Activated CD8-positive, alpha-beta memory T cell treated with anti-CD3 and anti-CD28 coated beads, Interleukin-2, amount 50 U/mL, for 1 hour (primary cell): ENCODE measurements around the gene CRAMP1.
"Not testable (repeated sequence)": the region's sequence is repeated elsewhere in the genome, so short reads cannot be mapped to it uniquely, and the experiment has no call there.

Source experiments
- DNase-seq: peaks from one replicate; pipeline ENCODE4 v3.0.0-alpha.2; 2020; ENCODE audit errors: extremely low read depth

Gene CRAMP1

DNA sequence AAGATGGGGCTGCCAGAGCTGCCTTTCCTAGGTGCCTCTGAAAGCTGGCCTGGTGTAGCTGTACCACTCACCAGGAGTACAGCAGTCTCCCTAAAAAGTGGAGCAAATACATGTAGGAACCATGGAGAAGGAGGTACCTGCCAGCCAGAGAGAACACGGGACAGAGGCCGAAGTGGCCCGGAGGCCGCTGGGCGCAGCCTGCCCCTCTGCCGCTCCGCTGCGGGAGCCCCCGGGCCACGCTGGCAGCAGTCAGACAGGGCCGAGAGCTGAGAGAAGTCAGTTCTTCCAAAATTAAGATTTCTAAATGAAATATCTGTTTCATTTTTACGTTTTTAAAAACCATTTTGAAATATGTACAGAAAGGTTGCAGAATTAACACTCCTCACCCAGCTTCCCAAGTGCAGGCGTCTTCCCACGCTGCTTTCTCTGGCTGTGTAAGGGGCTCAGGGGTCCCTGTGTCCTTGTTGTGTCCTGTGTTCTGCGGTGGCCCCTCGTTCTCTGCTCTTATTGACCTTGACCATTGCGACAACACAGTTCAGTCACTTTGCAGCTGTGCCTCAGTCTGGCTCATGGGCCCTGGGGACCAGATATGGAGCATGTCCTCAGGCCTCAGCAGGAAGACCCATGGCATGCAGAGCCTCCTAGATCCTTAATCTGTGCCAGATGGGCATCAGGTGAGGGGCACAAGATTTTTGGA is 98.8 kb downstream of the CRAMP1 start:
- DNase-seq, result no peak

DNA sequence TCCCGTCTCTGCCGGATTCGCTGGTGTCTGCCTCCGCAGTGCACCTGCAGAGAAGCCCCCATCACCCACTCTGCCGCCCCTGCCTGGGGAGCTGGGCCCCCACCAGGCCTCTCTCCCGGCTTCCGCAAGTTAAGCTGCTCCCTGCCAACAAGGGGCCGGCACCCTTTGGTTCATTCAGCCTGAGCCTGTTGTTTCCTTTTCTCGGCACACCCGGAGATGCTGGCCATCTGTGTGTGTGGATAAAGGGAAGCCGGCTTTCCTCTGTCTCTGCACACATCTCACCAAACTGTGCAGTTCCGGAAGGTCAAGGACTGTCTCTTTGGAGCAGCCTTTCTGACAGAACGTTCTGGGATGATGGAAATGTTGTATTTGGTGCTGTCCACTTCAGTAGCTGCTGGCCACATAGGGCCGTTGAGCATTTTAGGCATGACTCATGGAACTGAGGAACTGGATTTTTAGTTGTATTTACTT is 100.7 kb downstream of the CRAMP1 start:
- no peak for DNase-seq

DNA sequence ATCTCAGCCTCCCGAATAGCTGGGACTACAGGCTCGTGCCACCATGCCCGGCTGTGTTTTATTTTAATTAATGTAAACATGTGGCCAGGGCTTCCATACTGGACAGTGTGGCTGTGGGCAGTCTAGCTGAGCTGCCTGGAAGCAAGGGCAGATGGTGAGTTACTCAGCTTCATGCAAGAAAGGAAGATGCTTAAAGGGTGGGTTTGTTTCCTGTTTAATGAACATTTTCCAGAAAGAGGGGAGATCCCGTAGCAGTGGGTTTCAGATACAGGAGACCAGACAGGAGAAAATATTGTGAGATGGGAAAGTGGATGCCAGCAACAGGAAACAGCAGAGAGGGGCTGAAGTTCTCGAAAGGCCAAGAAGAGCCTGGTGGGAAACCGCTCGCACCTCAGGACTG is 101.2 kb downstream of the CRAMP1 start:
- no peak for DNase-seq

DNA sequence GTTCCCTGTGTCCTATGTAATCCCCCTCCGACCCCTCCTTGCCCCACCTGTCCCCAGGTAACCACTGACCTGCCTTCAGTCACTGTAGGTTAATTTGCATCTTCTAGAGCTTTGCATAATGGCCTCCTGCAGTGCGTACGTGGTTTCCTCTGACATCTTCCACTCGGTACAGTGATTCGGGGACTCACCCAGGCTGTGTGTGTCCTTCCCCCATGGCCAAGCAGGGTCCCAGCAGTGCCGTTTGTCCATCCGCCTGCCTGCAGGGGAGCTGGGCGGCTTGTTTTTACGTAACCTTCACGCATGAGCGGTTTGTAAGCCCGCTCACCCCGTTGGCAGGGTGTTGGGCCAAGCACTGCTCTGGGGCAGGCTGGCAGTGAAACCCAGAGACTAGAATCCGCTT is 101.8 kb downstream of the CRAMP1 start:
- no peak for DNase-seq

DNA sequence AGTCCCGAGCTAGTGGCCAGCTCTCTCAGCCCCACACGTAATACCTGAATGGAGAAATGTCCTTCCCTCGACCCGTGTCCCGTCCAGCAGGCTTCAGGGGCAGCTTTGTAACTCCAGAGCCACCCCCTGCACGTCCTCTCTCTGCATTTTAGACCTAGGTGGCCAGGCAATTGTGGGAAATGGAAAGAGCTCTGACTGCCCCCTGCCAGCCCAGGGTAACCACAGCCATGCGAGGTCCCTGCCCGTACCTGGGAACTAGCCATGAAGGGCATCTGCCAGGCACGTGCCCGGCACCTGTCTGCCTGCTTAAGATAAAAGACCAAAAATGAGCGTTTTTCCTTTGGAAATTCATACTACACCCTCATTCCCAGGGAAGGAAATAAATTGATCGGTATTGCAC is 103.1 kb downstream of the CRAMP1 start:
- DNase-seq, result no peak

DNA sequence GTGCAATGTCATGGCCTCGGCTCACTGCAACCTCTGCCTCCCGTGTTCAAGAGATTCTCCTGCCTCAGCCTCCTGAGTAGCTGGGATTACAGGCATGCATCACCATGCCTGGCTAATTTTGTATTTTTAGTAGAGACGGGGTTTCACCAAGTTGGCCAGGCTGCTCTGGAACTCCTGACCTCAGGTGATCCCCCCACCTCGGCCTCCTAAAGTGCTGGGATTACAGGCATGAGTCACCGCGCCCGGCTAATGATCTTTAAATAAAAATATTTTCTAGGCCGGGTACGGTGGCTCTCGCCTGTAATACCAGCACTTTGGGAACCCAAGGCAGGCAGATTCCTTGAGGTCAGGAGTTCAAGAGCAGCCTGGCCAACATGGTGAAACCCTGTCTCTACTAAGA is 106.1 kb downstream of the CRAMP1 start:
- not testable (repeated sequence) for DNase-seq

DNA sequence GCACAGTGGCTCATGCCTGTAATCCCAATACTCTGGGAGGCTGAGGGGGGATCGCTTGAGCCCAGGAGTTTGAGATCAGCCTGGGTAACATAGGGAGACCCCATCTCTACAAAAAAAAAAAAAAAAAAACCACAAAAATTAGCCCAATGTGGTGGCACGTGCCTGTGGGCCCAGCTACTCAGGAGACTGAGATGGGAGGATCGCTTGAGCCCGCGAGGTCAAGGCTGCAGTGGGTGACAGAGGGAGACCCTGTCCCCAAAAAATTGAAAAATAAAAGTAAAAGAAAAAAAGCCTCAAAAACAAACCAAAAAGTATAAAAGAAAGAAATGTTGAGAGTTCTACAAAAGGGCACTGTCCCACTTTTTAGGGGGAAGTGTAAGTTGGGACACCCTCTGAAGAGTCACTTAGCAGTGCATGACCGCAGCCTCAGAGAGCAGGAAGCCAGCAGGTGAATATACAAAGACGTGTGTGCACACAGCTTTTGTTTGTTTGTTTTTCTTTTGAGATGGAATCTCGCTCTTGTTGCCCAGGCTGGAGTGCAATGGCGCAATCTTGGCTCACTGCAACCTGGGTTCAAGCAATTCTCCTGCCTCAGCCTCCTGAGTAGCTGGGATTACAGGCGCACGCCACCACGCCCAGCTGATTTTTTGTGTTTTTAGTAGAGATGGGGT is 107.5 kb downstream of the CRAMP1 start:
- not testable (repeated sequence) for DNase-seq

DNA sequence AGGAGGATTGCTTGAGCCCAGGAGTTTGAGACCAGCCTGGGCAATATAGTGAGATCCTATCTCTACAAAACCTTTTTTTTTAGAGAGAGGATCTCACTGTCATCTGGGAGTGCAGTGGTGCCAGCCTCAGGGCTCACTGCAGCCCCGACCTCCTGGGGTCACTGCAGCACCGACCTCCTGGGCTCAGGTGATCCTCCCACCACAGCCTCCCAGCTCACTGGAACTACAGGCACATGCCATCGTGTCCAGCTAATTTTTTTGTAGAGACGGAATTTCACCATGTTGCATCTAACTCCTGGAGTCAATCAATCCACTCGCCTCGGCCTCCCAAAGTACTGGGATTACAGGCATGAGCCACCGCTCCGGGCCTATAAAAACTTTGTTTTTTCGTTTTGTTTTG is 109.2 kb downstream of the CRAMP1 start:
- no peak for DNase-seq

DNA sequence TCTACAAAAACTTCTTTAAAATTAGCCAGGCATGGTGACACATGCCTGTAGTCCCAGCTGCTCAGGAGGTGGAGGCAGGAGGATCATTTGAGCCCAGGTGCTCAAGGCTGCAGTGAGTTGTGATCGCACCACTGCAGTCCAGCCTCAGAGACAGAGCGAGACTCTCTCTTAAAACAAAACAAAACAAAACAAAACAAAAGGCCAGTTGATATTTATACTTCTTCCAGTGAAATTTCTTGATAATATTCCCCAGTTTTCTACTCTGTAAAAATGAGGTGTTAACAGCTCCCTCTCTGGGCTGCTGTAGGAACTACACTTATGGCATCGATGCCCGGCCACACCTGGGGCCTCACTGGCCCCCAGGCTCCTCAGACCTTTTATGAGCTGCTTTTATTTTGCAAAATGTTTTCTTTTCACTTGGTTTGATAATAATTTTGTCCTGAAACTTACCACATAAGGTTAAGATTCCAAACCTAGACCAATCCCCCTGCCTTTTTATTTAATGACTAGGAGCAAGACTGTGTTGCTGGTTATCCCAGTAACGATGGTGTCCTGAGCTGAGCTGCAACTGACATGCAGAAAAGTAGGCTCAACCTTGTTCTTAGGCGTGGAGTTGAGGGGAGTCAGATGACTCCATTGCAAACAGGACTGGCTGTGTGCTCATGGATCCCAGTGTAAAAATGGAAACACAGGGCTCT is 111.4 kb downstream of the CRAMP1 start:
- DNase-seq, result no peak

DNA sequence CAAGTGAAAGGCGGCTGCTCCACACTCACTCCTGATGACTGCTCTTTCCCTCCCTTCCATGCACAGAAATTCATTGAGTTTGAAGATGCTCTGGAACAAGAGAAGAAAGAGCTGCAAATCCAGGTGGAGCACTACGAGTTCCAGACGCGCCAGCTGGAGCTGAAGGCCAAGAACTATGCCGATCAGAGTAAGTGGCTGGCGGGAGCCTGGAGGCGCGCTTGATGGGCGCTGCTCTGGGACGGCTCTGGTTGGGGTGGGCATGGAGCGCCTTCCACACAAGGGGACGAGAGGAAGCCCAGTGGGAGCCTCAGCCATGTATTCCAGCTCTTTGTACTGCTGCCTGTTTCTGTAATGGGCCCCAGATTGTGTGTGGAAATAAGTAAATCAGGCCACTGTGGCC is 112.3 kb downstream of the CRAMP1 start:
- no peak for DNase-seq

DNA sequence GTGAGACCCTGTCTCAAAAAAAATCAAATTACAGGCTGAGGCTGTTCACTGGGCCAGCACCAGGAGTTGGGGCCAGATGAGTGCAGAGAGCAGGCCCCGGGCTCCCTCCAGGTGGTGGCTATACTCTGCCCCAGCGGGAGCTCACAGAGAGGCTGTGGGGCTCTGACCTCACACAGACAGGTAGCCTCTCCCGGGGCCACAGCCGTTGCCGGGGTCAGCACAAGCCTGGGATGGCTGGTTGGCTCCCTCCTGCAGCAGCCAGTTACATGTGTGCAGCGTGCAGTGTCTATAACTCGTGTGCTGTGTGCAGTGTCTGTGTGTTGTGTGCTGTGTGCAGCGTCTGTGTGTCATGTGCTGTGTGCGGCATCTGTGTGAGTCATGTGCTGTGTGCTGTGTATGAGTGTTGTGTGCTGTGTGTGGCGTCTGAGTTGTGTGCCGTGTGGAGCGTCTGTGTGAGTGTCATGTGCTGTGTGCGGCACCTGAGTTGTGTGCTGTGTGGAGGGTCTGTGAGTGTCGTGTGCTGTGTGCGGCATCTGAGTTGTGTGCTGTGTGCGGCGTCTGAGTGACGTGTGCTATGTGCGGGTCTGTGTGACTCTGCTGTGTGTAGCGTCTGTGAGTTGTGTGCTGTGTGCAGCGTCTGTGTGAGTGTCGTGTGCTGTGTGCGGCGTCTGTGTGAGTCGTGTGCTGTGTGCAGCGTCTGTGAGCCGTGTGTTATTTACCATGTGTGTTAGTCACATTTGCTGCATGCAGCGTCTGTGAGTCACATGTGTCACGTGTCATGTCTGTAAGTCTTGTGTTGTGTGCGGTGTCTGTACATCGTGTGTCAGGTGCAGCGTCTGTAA is 114.7 kb downstream of the CRAMP1 start:
- DNase-seq, result no peak
